Activated CD8-positive, alpha-beta T cell treated with anti-CD3 and anti-CD28 coated beads for 36 hours (primary cell): ENCODE results near the gene CCR2. TPM values are rescaled to one million over a fixed set of nuclear protein-coding genes. Genes with fewer than 3 reads are reported as not detected.

Source experiments
- ATAC-seq: fragments of 200-7000 bp; cut with Tn5 transposase; one replicate; pipeline ENCODE4 v1.10.0; 2021; ENCODE audit warnings: mild to moderate bottlenecking, moderate library complexity
- CTCF ChIA-PET: fragments of 350-600 bp; sonication (Branson Sonifier 250); formaldehyde crosslinking; loops from one replicate; lab custom pipeline; 2021; ENCODE audit warnings: antibody characterized with exemption; lab: Charles Lee
- POLR2A ChIA-PET: fragments of 350-600 bp; sonication (Branson Sonifier 250); formaldehyde crosslinking; loops from one replicate; lab custom pipeline; 2021; ENCODE audit warnings: antibody characterized with exemption; lab: Charles Lee
- DNase-seq: peaks from one replicate; pipeline ENCODE4 v3.0.0-alpha.2; 2020
- H3K27ac Mint-ChIP-seq: one replicate; pipeline ENCODE4 v1.8.0; 2021; ENCODE audit warnings: mild to moderate bottlenecking, mixed read lengths
- H3K27me3 Mint-ChIP-seq: one replicate; pipeline ENCODE4 v1.8.0; 2021; ENCODE audit warnings: mixed read lengths
- H3K36me3 Mint-ChIP-seq: one replicate; pipeline ENCODE4 v1.8.0; 2021; ENCODE audit warnings: low read depth, mixed read lengths
- H3K4me1 Mint-ChIP-seq: one replicate; pipeline ENCODE4 v1.8.0; 2021; ENCODE audit warnings: low read depth, mixed read lengths
- H3K4me3 Mint-ChIP-seq: one replicate; pipeline ENCODE4 v1.8.0; 2021; ENCODE audit warnings: mild to moderate bottlenecking, moderate library complexity, mixed read lengths
- H3K9me3 Mint-ChIP-seq: one replicate; pipeline ENCODE4 v1.8.0; 2021; ENCODE audit warnings: mixed read lengths
- intact Hi-C: fragments of 100-400 bp; cut with micrococcal nuclease; formaldehyde crosslinking; loops from one replicate; pipeline ENCODE4 v1.10.0; 2022
- total RNA-seq, 2 experiments: library from RNA; stranded (reverse); gene quantifications; one replicate each; pipeline ENCODE4 v1.2.3, GENCODE V29; 2021
- TF ChIP-seq, protein P1 (sequence below): fragments of 200-600 bp; IDR thresholded peaks from one replicate; pipeline ENCODE4 v1.8.0; 2022; ENCODE audit warnings: antibody characterized with exemption, mild to moderate bottlenecking

The CCR2 gene
- total RNA-seq, 2 experiments from 2014 or later = 0.81 to 0.83 TPM

DNA sequence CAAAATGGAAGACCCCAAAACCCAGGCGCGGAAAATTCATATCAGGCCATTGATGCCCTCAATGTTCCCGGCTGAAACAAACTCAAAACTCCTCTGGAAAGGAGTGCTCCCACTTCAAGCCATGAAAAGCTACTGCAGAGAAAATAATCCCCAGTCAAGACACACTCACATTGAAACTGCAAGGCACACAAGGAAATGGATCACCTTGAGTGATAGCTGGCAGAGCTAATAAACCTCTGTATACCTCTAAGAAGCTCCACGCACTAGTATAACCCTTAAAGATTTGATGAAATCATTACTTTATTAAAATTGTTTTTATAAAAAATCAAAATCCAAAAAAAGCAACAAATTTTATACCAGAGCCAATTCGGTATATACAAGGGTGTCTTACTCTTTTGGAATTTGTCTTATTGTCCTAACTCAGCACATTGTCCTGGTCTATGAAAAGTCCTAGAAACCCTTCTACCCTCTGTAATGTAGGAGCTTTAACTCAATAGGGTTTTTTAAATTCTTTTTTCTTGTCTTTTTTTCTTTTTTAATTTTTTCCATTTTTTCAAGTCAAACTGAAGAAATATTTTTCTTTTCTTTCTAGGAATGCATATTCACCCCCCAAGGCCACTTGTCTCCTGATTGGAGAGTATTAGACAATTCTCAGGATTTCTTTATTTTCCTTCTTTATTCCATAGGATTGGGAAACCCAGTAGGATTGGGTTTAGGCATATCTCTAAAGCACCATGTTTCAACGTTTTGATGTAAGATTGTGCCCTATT lies 44.5 kb downstream of the CCR2 start:
- Mint-ChIP-seq H3K4me3 (no peak overlapping the region), H3K27me3 (peaks cover 4% of the 10 kb centered on the region), H3K27ac (no peak overlapping the region), H3K4me1 (peaks cover 10% of the 10 kb centered on the region), H3K36me3 (no peaks in the 10 kb centered on the region), H3K9me3 (no peaks in the 10 kb centered on the region)
- ATAC-seq (no peak), DNase-seq (no peak)
- POLR2A ChIA-PET = interaction anchor here (0.6 to 1.2 kb wide), 2 partner anchors 15 to 149 kb away, joined by 3 to 4 read pairs; no protein-coding TSS in a partner anchor
- CTCF ChIA-PET = interaction anchor here (0.6 to 2.6 kb wide), 3 partner anchors 9 to 26 kb away, joined by 3 to 14 read pairs (median 3); no protein-coding TSS in a partner anchor
- intact Hi-C loops = no loop called here
- TF ChIP-seq, protein P1, sequence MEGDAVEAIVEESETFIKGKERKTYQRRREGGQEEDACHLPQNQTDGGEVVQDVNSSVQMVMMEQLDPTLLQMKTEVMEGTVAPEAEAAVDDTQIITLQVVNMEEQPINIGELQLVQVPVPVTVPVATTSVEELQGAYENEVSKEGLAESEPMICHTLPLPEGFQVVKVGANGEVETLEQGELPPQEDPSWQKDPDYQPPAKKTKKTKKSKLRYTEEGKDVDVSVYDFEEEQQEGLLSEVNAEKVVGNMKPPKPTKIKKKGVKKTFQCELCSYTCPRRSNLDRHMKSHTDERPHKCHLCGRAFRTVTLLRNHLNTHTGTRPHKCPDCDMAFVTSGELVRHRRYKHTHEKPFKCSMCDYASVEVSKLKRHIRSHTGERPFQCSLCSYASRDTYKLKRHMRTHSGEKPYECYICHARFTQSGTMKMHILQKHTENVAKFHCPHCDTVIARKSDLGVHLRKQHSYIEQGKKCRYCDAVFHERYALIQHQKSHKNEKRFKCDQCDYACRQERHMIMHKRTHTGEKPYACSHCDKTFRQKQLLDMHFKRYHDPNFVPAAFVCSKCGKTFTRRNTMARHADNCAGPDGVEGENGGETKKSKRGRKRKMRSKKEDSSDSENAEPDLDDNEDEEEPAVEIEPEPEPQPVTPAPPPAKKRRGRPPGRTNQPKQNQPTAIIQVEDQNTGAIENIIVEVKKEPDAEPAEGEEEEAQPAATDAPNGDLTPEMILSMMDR = no peak

DNA sequence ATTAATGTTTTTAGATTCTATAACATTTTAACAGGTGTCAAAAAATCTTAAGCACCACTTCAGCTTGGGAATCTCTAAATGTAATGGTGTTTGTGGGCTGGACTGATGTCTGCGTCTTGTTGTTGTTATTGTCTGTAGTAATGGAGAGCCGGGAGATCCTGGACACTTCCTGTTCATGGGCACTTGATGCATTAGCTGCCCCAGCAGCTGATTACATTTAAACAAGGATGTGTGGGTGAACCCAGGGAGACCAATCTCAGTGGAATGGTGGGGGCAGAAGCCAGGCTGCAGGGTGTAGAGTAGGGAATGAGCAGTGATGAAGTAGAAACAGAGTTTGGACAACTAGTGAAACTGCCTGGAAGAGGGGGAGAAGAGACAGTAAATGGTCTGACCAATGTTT lies 45.2 kb downstream of the CCR2 start:
- ChIA-PET CTCF (interaction anchor here (0.6 to 2.6 kb wide), 5 partner anchors 9 to 470 kb away, joined by 3 to 14 read pairs (median 3); no protein-coding TSS in a partner anchor), POLR2A (interaction anchor here (1.2 kb wide), 1 partner anchor 16 kb away, joined by 4 read pairs; no protein-coding TSS in a partner anchor)
- Mint-ChIP-seq H3K9me3 (no peaks in the 10 kb centered on the region), H3K36me3 (no peaks in the 10 kb centered on the region), H3K4me1 (peaks cover 10% of the 10 kb centered on the region), H3K27ac (no peak overlapping the region), H3K27me3 (peaks cover 4% of the 10 kb centered on the region), H3K4me3 (no peak overlapping the region)
- ATAC-seq (no peak), DNase-seq (no peak)
- TF ChIP-seq, protein P1 = no peak
- intact Hi-C loops = no loop called here

DNA sequence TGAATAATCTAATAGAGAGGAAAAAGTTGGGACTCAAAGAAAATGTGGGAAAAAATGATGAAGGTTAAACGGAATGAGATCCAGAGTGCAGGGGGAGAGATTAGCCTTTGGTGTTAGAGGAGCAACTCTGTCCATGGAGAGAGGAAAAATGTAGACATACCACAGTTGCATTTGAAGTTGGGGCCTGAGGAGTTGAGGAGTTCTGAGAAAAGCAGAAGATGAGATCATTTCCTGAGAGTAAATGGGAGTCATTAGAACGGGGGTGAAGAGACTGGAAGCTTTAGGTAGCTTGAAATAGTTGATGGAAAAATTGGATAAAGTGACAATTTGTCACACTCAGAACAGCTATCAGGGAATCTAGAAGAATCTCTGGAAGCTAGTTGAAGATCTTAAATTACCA lies 45.6 kb downstream of the CCR2 start:
- H3K9me3 Mint-ChIP-seq = no peaks in the 10 kb centered on the region
- DNase-seq (no peak), ATAC-seq (peak; percentile 67)
- H3K4me1 Mint-ChIP-seq = peaks cover 10% of the 10 kb centered on the region
- peaks cover 4% of the 10 kb centered on the region for H3K27me3 Mint-ChIP-seq
- TF ChIP-seq, protein P1 = no peak
- intact Hi-C loops = no loop called here
- POLR2A ChIA-PET = no interaction called here
- CTCF ChIA-PET = interaction anchor here (0.7 to 2.6 kb wide), 4 partner anchors 8 to 470 kb away, joined by 3 to 14 read pairs (median 3); no protein-coding TSS in a partner anchor
- no peak overlapping the region for H3K4me3 Mint-ChIP-seq
- H3K36me3 Mint-ChIP-seq = no peaks in the 10 kb centered on the region
- H3K27ac Mint-ChIP-seq = no peak overlapping the region

- Mint-ChIP-seq H3K27me3 (peaks cover 4% of the 10 kb centered on the region), H3K9me3 (no peaks in the 10 kb centered on the region), H3K4me3 (no peak overlapping the region), H3K4me1 (peaks cover 10% of the 10 kb centered on the region), H3K36me3 (no peaks in the 10 kb centered on the region), H3K27ac (no peak overlapping the region)
- POLR2A ChIA-PET = no interaction called here
- intact Hi-C loops = no loop called here
- DNase-seq (no peak), ATAC-seq (peak; percentile 27)
- TF ChIP-seq, protein P1 = no peak
- CTCF ChIA-PET = interaction anchor here (0.7 to 2.6 kb wide), 5 partner anchors 7 to 471 kb away, joined by 3 to 14 read pairs (median 3); no protein-coding TSS in a partner anchor
Observed at GRCh38 chr3:46400000-46400734, 46.3 kb downstream of the CCR2 start.
